Measurements from ENCODE around the gene TSHZ1.

The TSHZ1 gene

GRCh38 chr18:75335511-75335910, 124.9 kb downstream of the TSHZ1 start:
- Histone ChIP-seq H3K4me1 (ENCODE audit: control insufficient read depth, low read depth, low read length) (no peaks in the 10 kb centered on the region), H3K9ac (ENCODE audit: low read length) (no peak overlapping the region), H3K36me3 (ENCODE audit: control insufficient read depth, low read depth, low read length) (no peaks in the 10 kb centered on the region), H3K27ac (ENCODE audit: low read length) (no peak overlapping the region), H3K9me3 (ENCODE audit: control insufficient read depth, low read depth, low read length) (no peaks in the 10 kb centered on the region), H3K4me3 (ENCODE audit: low read length) (no peak overlapping the region), H3K27me3 (ENCODE audit: control insufficient read depth, insufficient read depth, low read length) (no peaks in the 10 kb centered on the region)

- H3K9ac ChIP-seq (ENCODE audit: low read length), result no peak overlapping the region
- no peak overlapping the region for H3K27ac ChIP-seq (ENCODE audit: low read length)
- no peaks in the 10 kb centered on the region for H3K36me3 ChIP-seq (ENCODE audit: control insufficient read depth, low read depth, low read length)
- peaks cover 4% of the 10 kb centered on the region for H3K4me1 ChIP-seq (ENCODE audit: control insufficient read depth, low read depth, low read length)
- H3K4me3 ChIP-seq (ENCODE audit: low read length), result no peak overlapping the region
- H3K27me3 ChIP-seq (ENCODE audit: control insufficient read depth, insufficient read depth, low read length), result no peaks in the 10 kb centered on the region
- H3K9me3 ChIP-seq (ENCODE audit: control insufficient read depth, low read depth, low read length), result no peaks in the 10 kb centered on the region
These were observed 126.2 kb downstream of the TSHZ1 start for GRCh38 chr18:75336767-75337166.

GRCh38 chr18:75337348-75337747, 126.8 kb downstream of the TSHZ1 start:
- Histone ChIP-seq H3K36me3 (ENCODE audit: control insufficient read depth, low read depth, low read length) (no peaks in the 10 kb centered on the region), H3K9me3 (ENCODE audit: control insufficient read depth, low read depth, low read length) (no peaks in the 10 kb centered on the region), H3K4me3 (ENCODE audit: low read length) (no peak overlapping the region), H3K9ac (ENCODE audit: low read length) (no peak overlapping the region), H3K27me3 (ENCODE audit: control insufficient read depth, insufficient read depth, low read length) (no peaks in the 10 kb centered on the region), H3K27ac (ENCODE audit: low read length) (no peak overlapping the region), H3K4me1 (ENCODE audit: control insufficient read depth, low read depth, low read length) (peaks cover 7% of the 10 kb centered on the region)

- Histone ChIP-seq H3K4me3 (ENCODE audit: low read length) (no peak overlapping the region), H3K9ac (ENCODE audit: low read length) (no peak overlapping the region), H3K4me1 (ENCODE audit: control insufficient read depth, low read depth, low read length) (peaks cover 17% of the 10 kb centered on the region), H3K27me3 (ENCODE audit: control insufficient read depth, insufficient read depth, low read length) (no peaks in the 10 kb centered on the region), H3K27ac (ENCODE audit: low read length) (no peak overlapping the region), H3K9me3 (ENCODE audit: control insufficient read depth, low read depth, low read length) (no peaks in the 10 kb centered on the region), H3K36me3 (ENCODE audit: control insufficient read depth, low read depth, low read length) (no peaks in the 10 kb centered on the region)
These were observed 128.0 kb downstream of the TSHZ1 start for GRCh38 chr18:75338631-75339030.

Data from iPS-18a (cell line).